Ovary (tissue), 9 donors: ENCODE results near the gene DNLZ. TPM values are rescaled to one million over a fixed set of nuclear protein-coding genes. Genes with fewer than 3 reads are reported as not detected.
A peak's percentile ranks its signal among the peaks of the same experiment; 100 is the strongest.
"Not testable (repeated sequence)": the region's sequence is repeated elsewhere in the genome, so short reads cannot be mapped to it uniquely, and the experiment has no call there.

Source experiments
- DNase-seq, 5 donors: peaks; one replicate each; pipeline ENCODE4 v3.0.0-alpha.2; 2019 to 2020
- H3K27ac ChIP-seq, 2 donors: fragments of 200-600 bp; one replicate each; pipeline versions ENCODE4 v1.5.1 to v1.8.0; 2019 to 2022
- H3K27me3 ChIP-seq: fragments of 200-600 bp; one replicate; pipeline ENCODE4 v1.8.0; 2022
- H3K36me3 ChIP-seq: fragments of 200-600 bp; sonication (generic); one replicate; pipeline ENCODE4 v1.5.1; 2019
- H3K4me1 ChIP-seq: one replicate; pipeline ENCODE4 v1.8.1; 2013; ENCODE audit warnings: mild to moderate bottlenecking, moderate library complexity; ENCODE audit not compliant: insufficient read depth
- H3K4me3 ChIP-seq: fragments of 200-600 bp; sonication (generic); one replicate; pipeline ENCODE4 v1.5.1; 2017
- H3K9me3 ChIP-seq, 2 donors: fragments of 200-600 bp in 1 of 2; sonication (generic) in 1 of 2; one replicate each; pipeline versions ENCODE4 v1.5.1 to v1.8.1; 2013 to 2019; ENCODE audit warnings: mild to moderate bottlenecking in 1 of 2, moderate library complexity in 1 of 2
- CTCF ChIP-seq, 3 donors: fragments of 450-650 bp in 2 of 3; fragments of 200-600 bp in 1 of 3; IDR thresholded peaks; one replicate each; pipeline versions ENCODE4 v1.5.1 to v1.8.0; 2016 to 2022; ENCODE audit warnings: antibody characterized with exemption in 3 of 3, mild to moderate bottlenecking in 1 of 3
- EP300 ChIP-seq: sonication (generic); formaldehyde crosslinking; IDR thresholded peaks from one replicate; pipeline ENCODE4 v1.6.1; 2017; ENCODE audit warnings: antibody characterized with exemption
- POLR2A ChIP-seq: fragments of 450-650 bp; IDR thresholded peaks from one replicate; pipeline ENCODE4 v1.6.1; 2017; ENCODE audit warnings: antibody characterized with exemption, mild to moderate bottlenecking, moderate library complexity
- WGBS, 3 donors: extraction: QIAGEN DNeasy Blood & Tissue Kit in 1 of 3; methylation state at CpG; one replicate each; pipeline versions ENCODE4 v1.1.5 to v1.1.7; 2013 to 2017; 5-methylcytosine and 5-hydroxymethylcytosine counted together
- intact Hi-C, 4 donors: fragments of 100-400 bp; cut with DNase I; formaldehyde crosslinking; loops; one replicate each; pipeline versions ENCODE4 v1.11.0 to v1.15.1; 2022 to 2023
- polyA plus RNA-seq, 2 donors: library from polyadenylated mRNA; stranded (reverse); fragments of 200-250 nt in 1 of 2; fragments of 350-450 nt in 1 of 2; fragmentation: Illumina TruSeq in 1 of 2; extraction: RNeasy Lipid Tissue Mini Kit (QIAGEN cat#74804) in 1 of 2; gene quantifications; one replicate each; pipeline ENCODE4 v1.2.3, GENCODE V29; 2013 to 2014
- total RNA-seq, 7 donors: library from RNA; depleted of rRNA in 2 of 7; stranded (reverse); fragments of >200 nt in 2 of 7; fragmentation: NEBNext Ultra II Directional in 3 of 7; extraction: Animal tissue kit (Norgen Biotek cat#: 25700) in 3 of 7; gene quantifications; one replicate each; pipeline versions ENCODE4 v1.1.0 to v1.2.4, GENCODE V29; 2016 to 2023
- donor health status: DM: no; HTN: no; CAD: no; lungs with moderate emphysema.
- donor health status: DM: no; HTN: no; CAD: no.
- donor health status: Bipolar disorder and iron deficiency.
- donor health status: DM: yes; HTN: yes; CAD: no.
- donor health status: DM: no; HTN: no; CAD: no.
- donor health status: DM: yes; HTN: yes; CAD: no.

The DNLZ gene
- total and polyA plus RNA-seq, 9 donors, result 1.8 to 33.3 (median 21.2) TPM

- intact Hi-C loops, result no loop called here
- H3K27ac ChIP-seq, result peak overlapping the region; percentile 6 to 32
- H3K36me3 ChIP-seq, result no peaks in the 10 kb centered on the region
- peaks cover 3% of the 10 kb centered on the region for H3K4me1 ChIP-seq
- TF ChIP-seq CTCF (IDR thresholded peaks at IDR 0.05) (no peak), POLR2A (no peak), EP300 (no peak)
- 43 to 55% (median 45%) methylated on average over 12 to 13 of the region's 13 CpGs for WGBS, 3 donors
- peak; percentile 56 to 75 (median 66) for DNase-seq
- H3K27me3 ChIP-seq, result no peaks in the 10 kb centered on the region
- no peak overlapping the region for H3K4me3 ChIP-seq
- H3K9me3 ChIP-seq, result no peaks in the 10 kb centered on the region
Observed at GRCh38 chr9:136353757-136354488, 9.6 kb downstream of the DNLZ start.

DNA sequence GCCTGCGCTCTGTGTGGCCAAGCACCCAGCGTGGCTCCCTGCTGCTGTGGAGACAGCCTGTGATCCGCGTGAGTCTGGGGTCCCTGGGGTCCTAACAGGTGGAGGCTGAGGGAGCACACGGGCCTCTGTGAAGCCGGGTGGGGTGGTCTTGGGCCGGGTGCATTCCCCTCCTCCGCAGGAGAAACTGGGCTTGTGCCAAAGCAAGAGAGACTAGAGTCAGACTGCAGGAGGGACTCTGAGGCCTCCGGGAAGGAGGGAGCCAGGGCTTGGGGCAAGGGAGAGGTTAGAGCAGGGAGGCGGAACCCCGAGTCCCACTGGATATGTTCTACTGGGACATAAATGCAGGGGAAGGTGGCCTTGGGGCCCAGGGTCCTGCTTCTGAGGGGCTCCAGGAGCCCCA is 10.5 kb downstream of the DNLZ start:
- no peaks in the 10 kb centered on the region for H3K9me3 ChIP-seq
- peaks cover 3% of the 10 kb centered on the region for H3K4me1 ChIP-seq
- no peak overlapping the region for H3K4me3 ChIP-seq
- WGBS, 3 donors, result 71 to 78% (median 78%) methylated on average over 11 of the region's 11 CpGs
- DNase-seq, result no peak
- H3K36me3 ChIP-seq, result no peaks in the 10 kb centered on the region
- intact Hi-C loops, result no loop called here
- no peaks in the 10 kb centered on the region for H3K27me3 ChIP-seq
- no peak for TF ChIP-seq EP300
- TF ChIP-seq CTCF (IDR thresholded peaks at IDR 0.05), result no peak
- TF ChIP-seq POLR2A, result no peak
- H3K27ac ChIP-seq, result no peak overlapping the region

- 54 to 63% (median 57%) methylated on average over 16 of the region's 16 CpGs for WGBS, 3 donors
- Histone ChIP-seq H3K9me3 (no peaks in the 10 kb centered on the region), H3K4me3 (no peak overlapping the region), H3K27me3 (no peaks in the 10 kb centered on the region), H3K36me3 (no peaks in the 10 kb centered on the region), H3K27ac (no peak overlapping the region), H3K4me1 (peaks cover 3% of the 10 kb centered on the region)
- DNase-seq, result no peak
- TF ChIP-seq POLR2A (no peak), CTCF (IDR thresholded peaks at IDR 0.05) (no peak), EP300 (no peak)
- intact Hi-C loops, result no loop called here
Observed at GRCh38 chr9:136352682-136353081, 10.9 kb downstream of the DNLZ start.

GRCh38 chr9:136351868-136352267 is 11.7 kb downstream of the DNLZ start:
- H3K36me3 ChIP-seq, H3K27ac ChIP-seq, intact Hi-C loops, H3K4me3 ChIP-seq, H3K9me3 ChIP-seq, H3K27me3 ChIP-seq, DNase-seq, H3K4me1 ChIP-seq: not testable (repeated sequence)
- WGBS, 3 donors, result 84 to 91% (median 88%) methylated on average over 16 to 22 of the region's 24 CpGs

GRCh38 chr9:136351252-136351800 is 12.2 kb downstream of the DNLZ start:
- 70 to 84% (median 77%) methylated on average over 9 to 11 of the region's 11 CpGs for WGBS, 3 donors
- Histone ChIP-seq H3K36me3 (no peaks in the 10 kb centered on the region), H3K9me3 (no peaks in the 10 kb centered on the region), H3K27ac (no peak overlapping the region), H3K4me1 (peaks cover 3% of the 10 kb centered on the region), H3K4me3 (no peak overlapping the region), H3K27me3 (no peaks in the 10 kb centered on the region)
- no peak for TF ChIP-seq EP300
- TF ChIP-seq POLR2A, result no peak
- TF ChIP-seq CTCF (IDR thresholded peaks at IDR 0.05), result no peak
- intact Hi-C loops, result no loop called here
- no peak for DNase-seq
